Measurements from ENCODE around the gene CCSER2.
"Not testable (repeated sequence)": the region's sequence is repeated elsewhere in the genome, so short reads cannot be mapped to it uniquely, and the experiment has no call there.

Gene CCSER2

DNA sequence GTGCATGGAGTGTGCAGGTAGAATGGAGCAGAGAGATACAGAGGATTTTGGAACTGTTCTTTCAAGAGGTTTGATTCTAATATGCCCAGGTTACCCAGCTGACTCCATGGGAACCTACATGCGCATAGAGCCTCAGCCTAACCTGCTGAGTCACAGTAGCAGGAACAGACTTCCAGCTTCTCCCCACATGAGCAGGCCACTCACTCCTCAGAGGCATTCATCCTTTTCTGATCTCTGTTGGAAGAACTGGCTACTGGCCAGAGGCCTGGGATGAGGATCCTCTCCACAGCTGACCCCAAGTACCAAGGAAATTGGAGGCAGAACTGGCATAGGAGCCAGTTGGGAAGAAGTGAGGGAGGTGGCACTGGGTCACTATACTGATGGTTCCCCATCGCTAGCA is 17.9 kb upstream of the CCSER2 start:
- POLR2A ChIA-PET = interaction anchor here (2.8 kb wide), 1 partner anchor 18 kb away, joined by 7 read pairs; the partner anchor contains the start of gene CCSER2
- TF ChIP-seq SP1 (IDR thresholded peaks at IDR 0.05) (no peak), CTBP1 (IDR thresholded peaks at IDR 0.05; ENCODE audit: borderline replicate concordance) (no peak)
- DNase-seq (ENCODE audit: extremely low spot score) = no peak
- CTCF ChIA-PET = interaction anchor here (1.3 kb wide), 1 partner anchor 32 kb away, joined by 3 read pairs; no protein-coding TSS in a partner anchor

- ChIA-PET POLR2A (interaction anchor here (2.8 kb wide), 1 partner anchor 17 kb away, joined by 7 read pairs; the partner anchor contains the start of gene CCSER2), CTCF (no interaction called here)
Measured at GRCh38 chr10:84311576-84311975, 16.8 kb upstream of the CCSER2 start.

DNA sequence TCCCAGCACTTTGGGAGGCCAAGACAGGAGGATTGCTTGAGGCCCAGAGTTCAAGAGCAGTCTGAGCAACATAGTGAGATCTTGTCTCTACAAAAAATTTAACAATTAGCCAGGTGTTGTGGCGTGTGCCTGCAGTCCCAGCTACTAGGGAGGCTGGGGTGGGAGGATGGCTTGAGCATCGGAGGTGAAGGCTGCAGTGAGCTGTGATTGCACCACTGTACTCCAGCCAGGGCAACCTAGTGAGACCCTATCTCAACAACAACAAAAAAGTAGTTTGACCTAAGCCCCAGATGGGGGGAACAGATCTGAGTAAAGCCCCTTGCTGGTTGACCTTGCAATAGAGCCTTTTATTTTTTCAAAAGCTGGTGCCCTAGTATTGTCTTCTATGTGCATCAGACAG is 15.6 kb upstream of the CCSER2 start:
- ChIA-PET CTCF (no interaction called here), POLR2A (no interaction called here)
- TF ChIP-seq ARNT (IDR thresholded peaks at IDR 0.05) = no peak
- no peak for TF ChIP-seq CTBP1 (IDR thresholded peaks at IDR 0.05; ENCODE audit: borderline replicate concordance)
- no peak for TF ChIP-seq L3MBTL2 (conservative IDR thresholded peaks at IDR 0.05)
- DNase-seq (ENCODE audit: extremely low spot score) = no peak

More at GRCh38 chr10:84311576-84311975, 16.8 kb upstream of the CCSER2 start:
- DNase-seq (ENCODE audit: extremely low spot score) = no peak
- TF ChIP-seq ARNT (IDR thresholded peaks at IDR 0.05) (no peak), L3MBTL2 (conservative IDR thresholded peaks at IDR 0.05) (no peak), FOXA1 (IDR thresholded peaks at IDR 0.05) (no peak), SUZ12 (IDR thresholded peaks at IDR 0.05) (no peak)

- ChIA-PET CTCF (no interaction called here), POLR2A (no interaction called here)
- DNase-seq (ENCODE audit: extremely low spot score) = no peak
- TF ChIP-seq TARDBP (IDR thresholded peaks at IDR 0.05) (no peak), SUZ12 (IDR thresholded peaks at IDR 0.05) (no peak), FOXA1 (IDR thresholded peaks at IDR 0.05) (no peak), HDGF (IDR thresholded peaks at IDR 0.05; ENCODE audit: borderline replicate concordance) (no peak)
- TF ChIP-seq, protein P1, sequence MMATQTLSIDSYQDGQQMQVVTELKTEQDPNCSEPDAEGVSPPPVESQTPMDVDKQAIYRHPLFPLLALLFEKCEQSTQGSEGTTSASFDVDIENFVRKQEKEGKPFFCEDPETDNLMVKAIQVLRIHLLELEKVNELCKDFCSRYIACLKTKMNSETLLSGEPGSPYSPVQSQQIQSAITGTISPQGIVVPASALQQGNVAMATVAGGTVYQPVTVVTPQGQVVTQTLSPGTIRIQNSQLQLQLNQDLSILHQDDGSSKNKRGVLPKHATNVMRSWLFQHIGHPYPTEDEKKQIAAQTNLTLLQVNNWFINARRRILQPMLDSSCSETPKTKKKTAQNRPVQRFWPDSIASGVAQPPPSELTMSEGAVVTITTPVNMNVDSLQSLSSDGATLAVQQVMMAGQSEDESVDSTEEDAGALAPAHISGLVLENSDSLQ (IDR thresholded peaks at IDR 0.05) = no peak
Measured at GRCh38 chr10:84314275-84314674, 14.1 kb upstream of the CCSER2 start.

- DNase-seq (ENCODE audit: extremely low spot score) = no peak
- CTCF ChIA-PET = no interaction called here
- TF ChIP-seq SP1 (IDR thresholded peaks at IDR 0.05) = no peak
- TF ChIP-seq, protein P1 (IDR thresholded peaks at IDR 0.05) = no peak
- no peak for TF ChIP-seq FOXK2 (IDR thresholded peaks at IDR 0.05)
- no peak for TF ChIP-seq CTBP1 (IDR thresholded peaks at IDR 0.05; ENCODE audit: borderline replicate concordance)
- TF ChIP-seq TARDBP (IDR thresholded peaks at IDR 0.05) = no peak
- TF ChIP-seq ZNF384 (IDR thresholded peaks at IDR 0.05) = no peak
- TF ChIP-seq LEF1 (IDR thresholded peaks at IDR 0.05; ENCODE audit: borderline replicate concordance) = no peak
- no peak for TF ChIP-seq BHLHE40 (IDR thresholded peaks at IDR 0.05; ENCODE audit: borderline replicate concordance)
- no peak for TF ChIP-seq NFRKB (IDR thresholded peaks at IDR 0.05)
- TF ChIP-seq HDGF (IDR thresholded peaks at IDR 0.05; ENCODE audit: borderline replicate concordance) = no peak
- TF ChIP-seq FOXM1 (IDR thresholded peaks at IDR 0.05; ENCODE audit: borderline replicate concordance) = no peak
- TF ChIP-seq FOXA1 (IDR thresholded peaks at IDR 0.05) = no peak
- no peak for TF ChIP-seq ELF4 (IDR thresholded peaks at IDR 0.05)
- TF ChIP-seq L3MBTL2 (conservative IDR thresholded peaks at IDR 0.05) = no peak
- no peak for TF ChIP-seq ARNT (IDR thresholded peaks at IDR 0.05)
- POLR2A ChIA-PET = interaction anchor here (2.0 kb wide), 1 partner anchor 11 kb away, joined by 8 read pairs; the partner anchor contains the start of gene CCSER2
Measured at GRCh38 chr10:84317174-84317573, 11.2 kb upstream of the CCSER2 start.

- POLR2A ChIA-PET = no interaction called here
- CTCF ChIA-PET = no interaction called here
- TF ChIP-seq ARNT (IDR thresholded peaks at IDR 0.05) = no peak
- no peak for TF ChIP-seq FOXA1 (IDR thresholded peaks at IDR 0.05)
- no peak for TF ChIP-seq ZNF384 (IDR thresholded peaks at IDR 0.05)
- TF ChIP-seq ELF4 (IDR thresholded peaks at IDR 0.05) = no peak
- no peak for TF ChIP-seq FOXK2 (IDR thresholded peaks at IDR 0.05)
- TF ChIP-seq BHLHE40 (IDR thresholded peaks at IDR 0.05; ENCODE audit: borderline replicate concordance) = no peak
- TF ChIP-seq FOXM1 (IDR thresholded peaks at IDR 0.05; ENCODE audit: borderline replicate concordance) = no peak
- TF ChIP-seq, protein P1 (IDR thresholded peaks at IDR 0.05) = no peak
- TF ChIP-seq SUZ12 (IDR thresholded peaks at IDR 0.05) = no peak
- no peak for TF ChIP-seq NFRKB (IDR thresholded peaks at IDR 0.05)
- no peak for TF ChIP-seq TARDBP (IDR thresholded peaks at IDR 0.05)
- TF ChIP-seq SP1 (IDR thresholded peaks at IDR 0.05) = no peak
- TF ChIP-seq LEF1 (IDR thresholded peaks at IDR 0.05; ENCODE audit: borderline replicate concordance) = no peak
- no peak for TF ChIP-seq HDGF (IDR thresholded peaks at IDR 0.05; ENCODE audit: borderline replicate concordance)
- TF ChIP-seq L3MBTL2 (conservative IDR thresholded peaks at IDR 0.05) = no peak
- TF ChIP-seq CTBP1 (IDR thresholded peaks at IDR 0.05; ENCODE audit: borderline replicate concordance) = no peak
- DNase-seq (ENCODE audit: extremely low spot score) = no peak
Measured at GRCh38 chr10:84321902-84322301, 6.5 kb upstream of the CCSER2 start.

DNA sequence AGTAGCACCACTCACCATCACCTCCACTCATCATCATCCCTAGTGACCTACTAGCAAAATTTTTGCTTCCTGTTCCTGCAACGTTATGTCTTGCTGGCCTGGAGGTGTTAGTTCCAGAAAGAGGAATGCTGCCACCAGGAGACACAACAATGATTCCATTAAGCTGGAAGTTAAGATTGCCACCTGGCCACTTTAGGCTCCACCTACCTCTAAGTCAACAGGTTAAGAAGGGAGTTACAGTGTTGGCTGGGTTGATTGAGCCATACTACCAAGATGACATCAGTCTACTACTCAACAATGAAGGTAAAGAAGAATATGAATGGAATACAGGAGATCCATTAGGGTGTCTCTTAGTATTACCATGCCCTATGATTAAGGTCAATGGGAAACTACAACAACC is 4.8 kb upstream of the CCSER2 start:
- POLR2A ChIA-PET; CTCF ChIA-PET; DNase-seq (ENCODE audit: extremely low spot score): not testable (repeated sequence)

DNA sequence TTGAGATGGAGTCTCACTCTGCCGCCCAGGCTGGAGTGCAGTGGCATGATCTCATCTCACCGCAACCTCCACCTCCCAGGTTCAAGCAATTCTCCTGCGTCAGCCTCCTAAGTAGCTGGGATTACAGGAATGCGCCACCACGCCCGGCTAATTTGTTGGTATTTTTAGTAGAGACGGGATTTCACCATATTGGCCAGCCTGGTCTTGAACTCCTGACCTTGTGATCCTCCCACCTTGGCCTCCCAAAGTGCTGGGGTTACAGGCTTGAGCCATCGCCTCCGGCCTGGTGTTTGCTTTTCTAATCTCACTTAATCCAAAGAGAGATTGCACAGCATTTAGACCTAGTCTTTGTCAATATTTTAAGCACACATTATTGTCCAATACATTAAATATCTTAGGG is 1.4 kb upstream of the CCSER2 start:
- POLR2A ChIA-PET = interaction anchor here (1.9 kb wide), 1 partner anchor 10 kb away, joined by 8 read pairs; no protein-coding TSS in a partner anchor
- DNase-seq (ENCODE audit: extremely low spot score); CTCF ChIA-PET: not testable (repeated sequence)
